HG03025 (cell line): ENCODE results near the gene SNN.

ENCODE experiments used
- ATAC-seq: cut with Tn5 transposase; IDR thresholded peaks from one replicate; pipeline ENCODE4 v1.9.1; 2021; ENCODE audit warnings: mild to moderate bottlenecking, moderate library complexity; ENCODE audit not compliant: unreplicated experiment, low FRiP score

SNN gene

GRCh38 chr16:11667824-11668622 is at the start of gene SNN:
TSS of gene SNN (plus strand) at chr16:11668455. CDS start at chr16:11676060, 7,605 bp downstream.
- peak; percentile 62 for ATAC-seq

- no peak for ATAC-seq
Observed at GRCh38 chr16:11619327-11619851, 48.9 kb upstream of the SNN start.

GRCh38 chr16:11620243-11621003 is 47.8 kb upstream of the SNN start:
- no peak for ATAC-seq

GRCh38 chr16:11621539-11621919 is 46.7 kb upstream of the SNN start:
- no peak for ATAC-seq

- no peak for ATAC-seq
Observed at GRCh38 chr16:11621920-11622651, 46.2 kb upstream of the SNN start.

- ATAC-seq, result no peak
Observed at GRCh38 chr16:11624205-11624604, 44.0 kb upstream of the SNN start.

GRCh38 chr16:11624636-11625607 is 43.3 kb upstream of the SNN start:
- ATAC-seq, result no peak

- ATAC-seq, result no peak
Observed at GRCh38 chr16:11625769-11626168, 42.5 kb upstream of the SNN start.

GRCh38 chr16:11626657-11627291 is 41.5 kb upstream of the SNN start:
- no peak for ATAC-seq

- no peak for ATAC-seq
Observed at GRCh38 chr16:11627292-11627663, 41.0 kb upstream of the SNN start.

GRCh38 chr16:11627822-11628457 is 40.3 kb upstream of the SNN start:
- no peak for ATAC-seq

- ATAC-seq, result no peak
Observed at GRCh38 chr16:11629071-11630030, 38.9 kb upstream of the SNN start.

GRCh38 chr16:11630046-11630767 is 38.0 kb upstream of the SNN start:
- ATAC-seq, result no peak

- ATAC-seq, result no peak
Observed at GRCh38 chr16:11630768-11631056, 37.5 kb upstream of the SNN start.

- no peak for ATAC-seq
Observed at GRCh38 chr16:11631214-11631613, 37.0 kb upstream of the SNN start.

GRCh38 chr16:11632455-11632939 is 35.8 kb upstream of the SNN start:
- no peak for ATAC-seq

GRCh38 chr16:11633113-11633512 is 35.1 kb upstream of the SNN start:
- ATAC-seq, result no peak
